ENCODE measurements around the gene CEP20. TPM values are rescaled to one million over a fixed set of nuclear protein-coding genes. Genes with fewer than 3 reads are reported as not detected.

CEP20 gene
- total RNA-seq, 1 donor from 2014 or later: 101 TPM

GRCh38 chr16:15816228-15816627 is 72.2 kb downstream of the CEP20 start:
- Mint-ChIP-seq H3K27me3 (ENCODE audit: insufficient read depth, low read depth) (peaks cover 16% of the 10 kb centered on the region), H3K4me1 (peaks cover 12% of the 10 kb centered on the region), H3K4me3 (no peak overlapping the region), H3K9me3 (peaks cover 21% of the 10 kb centered on the region), H3K27ac (no peak overlapping the region), H3K36me3 (no peaks in the 10 kb centered on the region)
- H3K4me1 ChIP-seq: peaks cover 7% of the 10 kb centered on the region
- H2AFZ ChIP-seq (replicated peaks): no peak overlapping the region
- no peaks in the 10 kb centered on the region for H3K79me2 ChIP-seq (ENCODE audit: low read depth)
- no peak overlapping the region for H3K4me2 ChIP-seq
- no peak overlapping the region for H3K4me3 ChIP-seq
- H3K9ac ChIP-seq: no peak overlapping the region
- H3F3A ChIP-seq (ENCODE audit: low read depth): peaks cover 11% of the 10 kb centered on the region
- H3K27ac ChIP-seq: no peak overlapping the region
- no peaks in the 10 kb centered on the region for H3K27me3 ChIP-seq
- no peaks in the 10 kb centered on the region for H4K20me1 ChIP-seq (ENCODE audit: low read depth)
- peaks cover 15% of the 10 kb centered on the region for H3K9me3 ChIP-seq (ENCODE audit: low read depth)
- TF ChIP-seq EZH2 (IDR thresholded peaks at IDR 0.05): no peak
- TF ChIP-seq, protein P1, sequence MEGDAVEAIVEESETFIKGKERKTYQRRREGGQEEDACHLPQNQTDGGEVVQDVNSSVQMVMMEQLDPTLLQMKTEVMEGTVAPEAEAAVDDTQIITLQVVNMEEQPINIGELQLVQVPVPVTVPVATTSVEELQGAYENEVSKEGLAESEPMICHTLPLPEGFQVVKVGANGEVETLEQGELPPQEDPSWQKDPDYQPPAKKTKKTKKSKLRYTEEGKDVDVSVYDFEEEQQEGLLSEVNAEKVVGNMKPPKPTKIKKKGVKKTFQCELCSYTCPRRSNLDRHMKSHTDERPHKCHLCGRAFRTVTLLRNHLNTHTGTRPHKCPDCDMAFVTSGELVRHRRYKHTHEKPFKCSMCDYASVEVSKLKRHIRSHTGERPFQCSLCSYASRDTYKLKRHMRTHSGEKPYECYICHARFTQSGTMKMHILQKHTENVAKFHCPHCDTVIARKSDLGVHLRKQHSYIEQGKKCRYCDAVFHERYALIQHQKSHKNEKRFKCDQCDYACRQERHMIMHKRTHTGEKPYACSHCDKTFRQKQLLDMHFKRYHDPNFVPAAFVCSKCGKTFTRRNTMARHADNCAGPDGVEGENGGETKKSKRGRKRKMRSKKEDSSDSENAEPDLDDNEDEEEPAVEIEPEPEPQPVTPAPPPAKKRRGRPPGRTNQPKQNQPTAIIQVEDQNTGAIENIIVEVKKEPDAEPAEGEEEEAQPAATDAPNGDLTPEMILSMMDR (IDR thresholded peaks at IDR 0.05): no peak
- no peak for TF ChIP-seq EZH2phosphoT487 (IDR thresholded peaks at IDR 0.05)
- peaks cover 8% of the 10 kb centered on the region for H3K36me3 ChIP-seq
- no peak for DNase-seq (ENCODE audit: low spot score)

Small RNA genes lying within 50 kb of the gene (small RNA-seq; reads per million reads assigned to genes)
- gene RNU6-213P: not detected

Other genes with a start within 250 kb of the CEP20 start
- 11.9 and 13.4 TPM in 2 replicates for gene MARF1, start 245.4 kb downstream of the CEP20 start, total RNA-seq (ENCODE audit: low replicate concordance)
- 85.3 and 88.1 TPM in 2 replicates for gene NDE1, start 238.4 kb downstream of the CEP20 start, total RNA-seq (ENCODE audit: low replicate concordance)
- gene MYH11, start 31.6 kb downstream of the CEP20 start, total RNA-seq (ENCODE audit: low replicate concordance): 0.07 and 0.25 TPM in 2 replicates
- 17.5 and 26.7 TPM in 2 replicates for gene ABCC1, start 61.0 kb upstream of the CEP20 start, total RNA-seq (ENCODE audit: low replicate concordance)